Neural cell (in vitro differentiated cells): ENCODE data around the gene PLCB1. TPM values are rescaled to one million over a fixed set of nuclear protein-coding genes. Genes with fewer than 3 reads are reported as not detected.
"Not testable (repeated sequence)": the region's sequence is repeated elsewhere in the genome, so short reads cannot be mapped to it uniquely, and the experiment has no call there.

Source experiments
- H2AFZ ChIP-seq: fragments of 200-600, 300-800 bp; sonication (generic), shearing (Covaris generic); 2 replicates; pipeline ENCODE4 v1.6.0; 2014; ENCODE audit warnings: low read depth, mild to moderate bottlenecking, antibody characterized with exemption, low read length, moderate library complexity
- H3F3A ChIP-seq: fragments of 200-600 bp; shearing (Covaris generic); 2 replicates; pipeline ENCODE4 v1.6.1; 2016; ENCODE audit warnings: mild to moderate bottlenecking, moderate library complexity, mixed read lengths, antibody characterized with exemption, low read length; ENCODE audit not compliant: insufficient read depth, poor library complexity, severe bottlenecking
- H3K27ac ChIP-seq: fragments of 200-600, 300-800 bp; sonication (generic), shearing (Covaris generic); 2 replicates; pipeline ENCODE4 v1.5.1; 2014; ENCODE audit warnings: mild to moderate bottlenecking, low read length, moderate library complexity
- H3K27me3 ChIP-seq: fragments of 300-800, 200-600 bp; sonication (generic), shearing (Covaris generic); 2 replicates; pipeline ENCODE4 v1.6.0; 2014; ENCODE audit warnings: mild to moderate bottlenecking, low read depth, low read length, moderate library complexity; ENCODE audit not compliant: insufficient read depth
- H3K36me3 ChIP-seq: fragments of 300-800, 200-600 bp; sonication (generic), shearing (Covaris generic); 2 replicates; pipeline ENCODE4 v1.5.1; 2014; ENCODE audit warnings: mild to moderate bottlenecking, antibody characterized with exemption, low read length, moderate library complexity; ENCODE audit not compliant: insufficient read depth
- H3K4me2 ChIP-seq: fragments of 300-800, 200-600 bp; sonication (generic), shearing (Covaris generic); 2 replicates; pipeline ENCODE4 v1.6.0; 2014; ENCODE audit warnings: mild to moderate bottlenecking, low read length
- H3K4me3 ChIP-seq: fragments of 300-800, 200-600 bp; sonication (generic), shearing (Covaris generic); 2 replicates; pipeline ENCODE4 v1.5.1; 2014; ENCODE audit warnings: mild to moderate bottlenecking, low read length, moderate library complexity
- H3K79me2 ChIP-seq: fragments of 200-600 bp; shearing (Covaris generic); replicated peaks from 2 replicates; pipeline ENCODE4 v1.6.0; 2014; ENCODE audit warnings: mild to moderate bottlenecking, low read length, moderate library complexity; ENCODE audit not compliant: insufficient read depth
- H3K9ac ChIP-seq: fragments of 300-800, 200-600 bp; sonication (generic), shearing (Covaris generic); 2 replicates; pipeline ENCODE4 v1.6.1; 2016; ENCODE audit warnings: mild to moderate bottlenecking, low read length, mixed read lengths
- H3K9me2 ChIP-seq: fragments of 200-600 bp; shearing (Covaris generic); 2 replicates; pipeline ENCODE4 v1.6.1; 2016; ENCODE audit warnings: mild to moderate bottlenecking, low read length, mixed read lengths; ENCODE audit not compliant: insufficient read depth
- H3K9me3 ChIP-seq: fragments of 200-600, 300-800 bp; sonication (generic), shearing (Covaris generic); 2 replicates; pipeline ENCODE4 v1.6.1; 2016; ENCODE audit warnings: mild to moderate bottlenecking, mixed run types, low read length, moderate library complexity, mixed read lengths
- H4K20me1 ChIP-seq: fragments of 200-600 bp; shearing (Covaris generic); 2 replicates; pipeline ENCODE4 v1.6.1; 2016; ENCODE audit warnings: mild to moderate bottlenecking, mixed run types; ENCODE audit not compliant: insufficient read depth
- EP300 ChIP-seq: fragments of 450-650 bp; conservative IDR thresholded peaks from 2 replicates; pipeline ENCODE4 v1.6.1; 2014; ENCODE audit warnings: antibody characterized with exemption, mild to moderate bottlenecking, moderate library complexity; ENCODE audit not compliant: poor library complexity, severe bottlenecking
- EZH2 ChIP-seq: fragments of 200-600, 300-800 bp; shearing (Covaris generic), sonication (generic); IDR thresholded peaks from 2 replicates; pipeline ENCODE4 v1.6.1; 2014; ENCODE audit warnings: antibody characterized with exemption, low read length, borderline replicate concordance, mild to moderate bottlenecking; ENCODE audit not compliant: insufficient read depth, poor library complexity, severe bottlenecking
- MXI1 ChIP-seq: fragments of 450-650 bp; conservative IDR thresholded peaks from 2 replicates; pipeline ENCODE4 v1.6.1; 2014; ENCODE audit warnings: antibody characterized with exemption, mild to moderate bottlenecking; ENCODE audit not compliant: poor library complexity, severe bottlenecking
- POLR2AphosphoS5 ChIP-seq: IDR thresholded peaks from 2 replicates; pipeline ENCODE4 v1.6.1; 2012
- RAD21 ChIP-seq: fragments of 450-650 bp; conservative IDR thresholded peaks from 2 replicates; pipeline ENCODE4 v1.6.1; 2014; ENCODE audit warnings: antibody characterized with exemption, mild to moderate bottlenecking, moderate library complexity
- REST ChIP-seq: IDR thresholded peaks from 2 replicates; pipeline ENCODE4 v1.6.1; 2012; ENCODE audit warnings: borderline replicate concordance
- SMC3 ChIP-seq: fragments of 450-650 bp; conservative IDR thresholded peaks from 2 replicates; pipeline ENCODE4 v1.6.1; 2014; ENCODE audit warnings: antibody characterized with exemption, mild to moderate bottlenecking, moderate library complexity; ENCODE audit not compliant: poor library complexity
- TAF1 ChIP-seq: IDR thresholded peaks from 2 replicates; pipeline ENCODE4 v1.6.1; 2012; ENCODE audit warnings: low read depth
- polyA plus RNA-seq: library from polyadenylated mRNA; depleted of rRNA; stranded (reverse); fragments of >200 nt; gene quantifications from 2 replicates; pipeline ENCODE4 v1.2.3, GENCODE V29; 2014
- TF ChIP-seq, protein P1 (sequence below): fragments of 450-650 bp; IDR thresholded peaks from 2 replicates; pipeline ENCODE4 v1.5.1; 2014; ENCODE audit warnings: antibody characterized with exemption, mild to moderate bottlenecking, moderate library complexity; ENCODE audit not compliant: poor library complexity, severe bottlenecking

PLCB1 gene
- polyA plus RNA-seq, 1 donor from 2014 or later = 11.4 TPM

DNA sequence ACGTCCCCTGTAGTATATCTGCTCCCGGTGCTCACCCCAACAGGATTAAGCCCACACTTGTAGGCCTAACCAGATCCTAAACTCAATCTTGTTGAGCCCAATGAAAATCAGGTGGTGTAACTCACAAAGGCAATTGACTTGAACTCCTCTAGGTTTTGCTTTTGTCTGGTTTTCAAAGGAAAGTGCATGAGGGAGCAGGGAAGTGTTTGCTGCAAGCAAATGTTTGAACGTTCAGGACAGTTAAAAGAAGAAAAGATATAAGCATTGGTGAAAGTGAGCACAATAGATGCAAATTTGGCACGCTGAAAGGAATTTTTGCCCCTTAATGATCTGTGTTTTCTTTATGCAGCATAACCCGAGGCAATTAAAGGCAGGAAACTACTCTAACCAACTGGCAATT lies 212.6 kb downstream of the PLCB1 start:
- Histone ChIP-seq H3K4me3 (no peak overlapping the region), H3K9ac (no peak overlapping the region), H3K9me2 (no peaks in the 10 kb centered on the region), H4K20me1 (no peaks in the 10 kb centered on the region), H3F3A (no peaks in the 10 kb centered on the region), H3K9me3 (no peaks in the 10 kb centered on the region), H3K27ac (no peak overlapping the region), H3K4me2 (no peak overlapping the region), H3K27me3 (no peaks in the 10 kb centered on the region), H3K36me3 (no peaks in the 10 kb centered on the region), H3K79me2 (no peaks in the 10 kb centered on the region), H2AFZ (no peak overlapping the region)
- TF ChIP-seq POLR2AphosphoS5 (no peak), EZH2 (no peak)

DNA sequence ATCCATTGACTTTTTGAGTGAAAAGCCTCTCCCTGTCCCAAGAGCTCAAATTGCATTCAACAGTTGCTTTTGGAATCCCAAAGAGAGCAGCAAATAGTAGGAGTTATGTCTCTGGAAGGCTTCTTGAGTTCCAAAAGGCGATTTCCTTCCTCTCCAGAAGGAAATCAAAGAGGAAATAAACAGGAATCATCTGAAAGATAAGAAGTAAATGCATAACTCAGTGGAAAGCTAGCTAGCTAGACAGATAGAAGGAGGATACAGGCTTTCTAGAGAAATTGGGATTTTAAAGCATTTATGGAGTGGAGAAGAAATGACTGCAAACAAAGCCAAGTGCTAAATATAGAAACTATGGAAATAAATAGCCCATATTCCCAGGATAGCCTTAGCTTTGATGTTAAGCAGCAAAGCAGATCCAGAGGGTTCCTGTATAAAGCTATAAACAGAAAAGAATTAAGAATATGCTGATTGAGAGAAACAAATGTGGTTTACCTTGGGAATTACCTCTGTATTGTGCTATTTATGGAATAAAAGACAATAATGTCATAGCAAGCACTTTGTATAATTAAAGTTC lies 214.7 kb downstream of the PLCB1 start:
- TF ChIP-seq, protein P1, sequence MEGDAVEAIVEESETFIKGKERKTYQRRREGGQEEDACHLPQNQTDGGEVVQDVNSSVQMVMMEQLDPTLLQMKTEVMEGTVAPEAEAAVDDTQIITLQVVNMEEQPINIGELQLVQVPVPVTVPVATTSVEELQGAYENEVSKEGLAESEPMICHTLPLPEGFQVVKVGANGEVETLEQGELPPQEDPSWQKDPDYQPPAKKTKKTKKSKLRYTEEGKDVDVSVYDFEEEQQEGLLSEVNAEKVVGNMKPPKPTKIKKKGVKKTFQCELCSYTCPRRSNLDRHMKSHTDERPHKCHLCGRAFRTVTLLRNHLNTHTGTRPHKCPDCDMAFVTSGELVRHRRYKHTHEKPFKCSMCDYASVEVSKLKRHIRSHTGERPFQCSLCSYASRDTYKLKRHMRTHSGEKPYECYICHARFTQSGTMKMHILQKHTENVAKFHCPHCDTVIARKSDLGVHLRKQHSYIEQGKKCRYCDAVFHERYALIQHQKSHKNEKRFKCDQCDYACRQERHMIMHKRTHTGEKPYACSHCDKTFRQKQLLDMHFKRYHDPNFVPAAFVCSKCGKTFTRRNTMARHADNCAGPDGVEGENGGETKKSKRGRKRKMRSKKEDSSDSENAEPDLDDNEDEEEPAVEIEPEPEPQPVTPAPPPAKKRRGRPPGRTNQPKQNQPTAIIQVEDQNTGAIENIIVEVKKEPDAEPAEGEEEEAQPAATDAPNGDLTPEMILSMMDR = no peak
- TF ChIP-seq EP300 = no peak
- TF ChIP-seq SMC3 = no peak
- TF ChIP-seq TAF1 = no peak
- no peak for TF ChIP-seq MXI1
- TF ChIP-seq REST = no peak
- no peak for TF ChIP-seq POLR2AphosphoS5
- no peak for TF ChIP-seq EZH2
- TF ChIP-seq RAD21 = no peak
- H3K9me3 ChIP-seq = no peaks in the 10 kb centered on the region
- H3K36me3 ChIP-seq = no peaks in the 10 kb centered on the region
- H3F3A ChIP-seq = no peaks in the 10 kb centered on the region
- no peak overlapping the region for H2AFZ ChIP-seq
- no peak overlapping the region for H3K4me2 ChIP-seq
- H3K27me3 ChIP-seq = no peaks in the 10 kb centered on the region
- no peak overlapping the region for H3K9ac ChIP-seq
- no peak overlapping the region for H3K27ac ChIP-seq
- H3K79me2 ChIP-seq = no peaks in the 10 kb centered on the region
- no peaks in the 10 kb centered on the region for H3K9me2 ChIP-seq
- H4K20me1 ChIP-seq = no peaks in the 10 kb centered on the region
- H3K4me3 ChIP-seq = no peak overlapping the region

DNA sequence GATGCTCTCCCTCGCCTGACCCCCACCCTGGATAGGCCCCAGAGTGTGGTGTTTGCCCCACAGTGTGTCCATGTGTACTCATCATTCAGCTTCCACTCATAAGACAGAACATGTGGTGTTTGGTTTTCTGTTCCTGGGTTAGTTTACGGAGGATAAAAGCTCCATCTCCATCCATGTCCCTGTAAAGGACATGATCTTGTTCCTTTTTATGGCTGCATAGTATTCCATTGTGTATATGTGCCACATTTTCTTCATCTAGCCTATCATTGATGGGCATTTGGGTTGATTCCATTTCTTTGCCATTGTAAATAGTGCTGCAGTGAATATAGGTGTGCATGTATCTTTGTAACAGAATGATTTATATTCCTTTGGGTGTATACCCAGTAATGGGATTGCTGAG lies 218.2 kb downstream of the PLCB1 start:
- H3K27ac ChIP-seq, H3F3A ChIP-seq, H3K36me3 ChIP-seq, H3K9ac ChIP-seq, H3K27me3 ChIP-seq, H3K9me3 ChIP-seq, H3K4me3 ChIP-seq, H3K79me2 ChIP-seq, H3K4me2 ChIP-seq, H4K20me1 ChIP-seq, H2AFZ ChIP-seq, H3K9me2 ChIP-seq: not testable (repeated sequence)
